Measurements from ENCODE around the gene ERC2. TPM values are rescaled to one million over a fixed set of nuclear protein-coding genes. Genes with fewer than 3 reads are reported as not detected.

Gene ERC2
- total RNA-seq, 1 donor from 2014 or later, result 32.5 TPM

GRCh38 chr3:55801676-55802075, 666.6 kb downstream of the ERC2 start:
- no peak overlapping the region for H3K4me3 Mint-ChIP-seq (ENCODE audit: low read depth)
- DNase-seq (ENCODE audit: low spot score, unreplicated experiment), result no peak
- peaks cover 1% of the 10 kb centered on the region for H3K4me1 Mint-ChIP-seq (ENCODE audit: low read depth)
- peaks cover 5% of the 10 kb centered on the region for H3K9me3 Mint-ChIP-seq (ENCODE audit: low read depth)
- no peak for TF ChIP-seq CTCF (IDR thresholded peaks at IDR 0.05; ENCODE audit: unreplicated experiment)
- no peaks in the 10 kb centered on the region for H3K27me3 Mint-ChIP-seq
- H3K27ac Mint-ChIP-seq, result no peak overlapping the region
- H3K36me3 Mint-ChIP-seq (ENCODE audit: insufficient read depth), result peaks cover 3% of the 10 kb centered on the region

- DNase-seq (ENCODE audit: low spot score, unreplicated experiment), result no peak
- TF ChIP-seq CTCF (IDR thresholded peaks at IDR 0.05; ENCODE audit: unreplicated experiment), result no peak
- H3K9me3 Mint-ChIP-seq (ENCODE audit: low read depth), result peaks cover 5% of the 10 kb centered on the region
- H3K27ac Mint-ChIP-seq, result no peak overlapping the region
- H3K36me3 Mint-ChIP-seq (ENCODE audit: insufficient read depth), result peaks cover 3% of the 10 kb centered on the region
- H3K27me3 Mint-ChIP-seq, result no peaks in the 10 kb centered on the region
- peaks cover 1% of the 10 kb centered on the region for H3K4me1 Mint-ChIP-seq (ENCODE audit: low read depth)
- no peak overlapping the region for H3K4me3 Mint-ChIP-seq (ENCODE audit: low read depth)
Measured at GRCh38 chr3:55801068-55801467, 667.2 kb downstream of the ERC2 start.

- peaks cover 5% of the 10 kb centered on the region for H3K9me3 Mint-ChIP-seq (ENCODE audit: low read depth)
Measured at GRCh38 chr3:55797775-55798174, 670.5 kb downstream of the ERC2 start.

GRCh38 chr3:55797084-55797483, 671.2 kb downstream of the ERC2 start:
- no peaks in the 10 kb centered on the region for H3K27me3 Mint-ChIP-seq
- H3K9me3 Mint-ChIP-seq (ENCODE audit: low read depth), result peaks cover 5% of the 10 kb centered on the region
- no peak for TF ChIP-seq CTCF (IDR thresholded peaks at IDR 0.05; ENCODE audit: unreplicated experiment)
- H3K36me3 Mint-ChIP-seq (ENCODE audit: insufficient read depth), result peaks cover 3% of the 10 kb centered on the region
- H3K4me3 Mint-ChIP-seq (ENCODE audit: low read depth), result no peak overlapping the region
- H3K27ac Mint-ChIP-seq, result no peak overlapping the region
- no peak for DNase-seq (ENCODE audit: low spot score, unreplicated experiment)
- peaks cover under 1% of the 10 kb centered on the region for H3K4me1 Mint-ChIP-seq (ENCODE audit: low read depth)

More at GRCh38 chr3:55797775-55798174, 670.5 kb downstream of the ERC2 start:
- no peak for DNase-seq (ENCODE audit: low spot score, unreplicated experiment)
- no peak for TF ChIP-seq CTCF (IDR thresholded peaks at IDR 0.05; ENCODE audit: unreplicated experiment)
- Mint-ChIP-seq H3K27ac (no peak overlapping the region), H3K4me1 (ENCODE audit: low read depth) (no peaks in the 10 kb centered on the region), H3K27me3 (no peaks in the 10 kb centered on the region), H3K4me3 (ENCODE audit: low read depth) (no peak overlapping the region), H3K36me3 (ENCODE audit: insufficient read depth) (peaks cover 3% of the 10 kb centered on the region)

GRCh38 chr3:55796533-55796932, 671.7 kb downstream of the ERC2 start:
- Mint-ChIP-seq H3K27ac (no peak overlapping the region), H3K36me3 (ENCODE audit: insufficient read depth) (peaks cover 3% of the 10 kb centered on the region), H3K9me3 (ENCODE audit: low read depth) (peaks cover 5% of the 10 kb centered on the region), H3K4me1 (ENCODE audit: low read depth) (peaks cover 4% of the 10 kb centered on the region), H3K4me3 (ENCODE audit: low read depth) (no peak overlapping the region), H3K27me3 (no peaks in the 10 kb centered on the region)
- no peak for TF ChIP-seq CTCF (IDR thresholded peaks at IDR 0.05; ENCODE audit: unreplicated experiment)
- no peak for DNase-seq (ENCODE audit: low spot score, unreplicated experiment)
